Panc1 (cell line): ENCODE measurements around the gene RBM10.

ENCODE experiments used
- SIN3A ChIP-seq: IDR thresholded peaks from 2 replicates; pipeline ENCODE4 v1.6.1; 2012; ENCODE audit warnings: low read depth, mild to moderate bottlenecking, low read length, moderate library complexity, borderline replicate concordance; ENCODE audit not compliant: insufficient read depth
- TF ChIP-seq, protein P1 (sequence below): fragments of 450-650 bp; IDR thresholded peaks from 2 replicates; pipeline ENCODE4 v1.5.1; 2017; ENCODE audit warnings: mild to moderate bottlenecking

DNA sequence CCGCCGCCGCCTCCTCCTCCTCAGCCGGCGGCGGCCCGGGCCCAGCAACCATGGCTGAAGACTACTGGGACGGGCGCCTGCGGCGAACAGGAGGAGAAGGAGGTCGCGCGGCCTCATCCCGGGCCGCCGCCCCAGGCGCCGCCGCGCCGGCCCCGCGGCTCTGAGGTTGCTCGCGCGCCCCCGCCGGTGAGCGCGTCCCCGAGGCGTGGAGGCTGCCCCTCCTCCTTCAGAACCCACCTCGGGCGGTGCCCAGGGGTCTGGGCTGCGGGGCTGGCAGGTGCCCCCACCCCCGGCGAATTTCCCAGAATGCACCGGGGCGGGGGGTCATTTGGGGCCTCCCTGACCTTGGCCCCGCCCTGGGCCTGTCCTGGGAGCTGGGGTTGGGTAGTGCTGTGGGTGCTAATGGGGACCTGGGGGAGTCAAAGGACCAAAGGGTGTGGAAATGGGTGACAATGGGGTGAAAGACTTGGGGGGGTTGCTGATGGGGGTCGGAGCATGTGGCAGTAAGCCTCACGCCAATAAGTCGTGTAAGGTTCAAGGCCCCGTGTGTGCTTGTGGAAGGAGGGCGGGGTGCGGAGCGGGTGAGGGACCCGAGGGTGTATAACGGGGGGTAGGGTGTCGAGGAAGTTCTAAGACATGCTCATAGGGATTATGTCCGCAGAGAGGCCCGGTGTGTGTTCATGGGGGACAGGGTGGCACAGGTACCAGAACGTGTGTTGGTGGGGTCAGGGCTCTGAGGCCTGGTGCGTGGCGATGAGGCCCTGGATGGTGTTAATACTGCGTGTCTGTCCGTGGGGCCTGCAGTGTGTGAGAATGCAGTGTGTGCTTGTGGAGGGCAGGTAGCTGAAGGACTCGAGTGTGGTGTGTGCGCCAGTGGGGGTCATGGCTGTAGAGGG is 74.1 kb downstream of the RBM10 start:
- TF ChIP-seq, protein P1, sequence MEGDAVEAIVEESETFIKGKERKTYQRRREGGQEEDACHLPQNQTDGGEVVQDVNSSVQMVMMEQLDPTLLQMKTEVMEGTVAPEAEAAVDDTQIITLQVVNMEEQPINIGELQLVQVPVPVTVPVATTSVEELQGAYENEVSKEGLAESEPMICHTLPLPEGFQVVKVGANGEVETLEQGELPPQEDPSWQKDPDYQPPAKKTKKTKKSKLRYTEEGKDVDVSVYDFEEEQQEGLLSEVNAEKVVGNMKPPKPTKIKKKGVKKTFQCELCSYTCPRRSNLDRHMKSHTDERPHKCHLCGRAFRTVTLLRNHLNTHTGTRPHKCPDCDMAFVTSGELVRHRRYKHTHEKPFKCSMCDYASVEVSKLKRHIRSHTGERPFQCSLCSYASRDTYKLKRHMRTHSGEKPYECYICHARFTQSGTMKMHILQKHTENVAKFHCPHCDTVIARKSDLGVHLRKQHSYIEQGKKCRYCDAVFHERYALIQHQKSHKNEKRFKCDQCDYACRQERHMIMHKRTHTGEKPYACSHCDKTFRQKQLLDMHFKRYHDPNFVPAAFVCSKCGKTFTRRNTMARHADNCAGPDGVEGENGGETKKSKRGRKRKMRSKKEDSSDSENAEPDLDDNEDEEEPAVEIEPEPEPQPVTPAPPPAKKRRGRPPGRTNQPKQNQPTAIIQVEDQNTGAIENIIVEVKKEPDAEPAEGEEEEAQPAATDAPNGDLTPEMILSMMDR: no peak
- TF ChIP-seq SIN3A: no peak
